HepG2 (cell line): ENCODE results near the gene ATP10D. TPM values are rescaled to one million over a fixed set of nuclear protein-coding genes. Genes with fewer than 3 reads are reported as not detected.

Source experiments
- HMGA1 ChIP-seq: sonication (generic); formaldehyde crosslinking; conservative IDR thresholded peaks from 2 replicates; pipeline ENCODE4 v1.4.0; 2020; ENCODE audit warnings: missing genetic modification reagents
- KDM1A ChIP-seq: IDR thresholded peaks from 2 replicates; pipeline ENCODE4 v1.6.1; 2016; ENCODE audit warnings: missing compliant biosample characterization
- NR2F6 ChIP-seq, 2 experiments: IDR thresholded peaks; 2 replicates each; pipeline ENCODE4 v1.6.1; 2016; ENCODE audit warnings: antibody characterized with exemption in 1 of 2, mild to moderate bottlenecking in 1 of 2
- ZNF160 ChIP-seq: sonication (generic); formaldehyde crosslinking; IDR thresholded peaks from 2 replicates; pipeline ENCODE4 v1.8.0; 2022; ENCODE audit warnings: mild to moderate bottlenecking, inconsistent platforms, missing genetic modification reagents
- ZNF432 ChIP-seq: sonication (generic); formaldehyde crosslinking; IDR thresholded peaks from 2 replicates; pipeline ENCODE4 v1.5.0; 2020; ENCODE audit warnings: missing genetic modification reagents, mild to moderate bottlenecking, borderline replicate concordance
- ZNF564 ChIP-seq: sonication (generic); formaldehyde crosslinking; IDR thresholded peaks from 2 replicates; pipeline ENCODE4 v1.8.1; 2023; ENCODE audit warnings: mild to moderate bottlenecking, missing genetic modification reagents
- ZNF639 ChIP-seq: conservative IDR thresholded peaks from 2 replicates; pipeline ENCODE4 v1.6.1; 2018; ENCODE audit warnings: missing genetic modification reagents
- ZNF781 ChIP-seq: sonication (generic); formaldehyde crosslinking; IDR thresholded peaks from 2 replicates; pipeline ENCODE4 v1.5.1; 2020; ENCODE audit warnings: borderline replicate concordance, mild to moderate bottlenecking, missing genetic modification reagents; ENCODE audit errors: not compliant biosample characterization
- ZZZ3 ChIP-seq: sonication (generic); formaldehyde crosslinking; IDR thresholded peaks from 2 replicates; pipeline ENCODE4 v1.4.0; 2020; ENCODE audit warnings: missing genetic modification reagents, mild to moderate bottlenecking, borderline replicate concordance
- polyA plus RNA-seq, 8 experiments: library from polyadenylated mRNA; depleted of rRNA in 3 of 8; stranded (reverse) in 7 of 8; unstranded in 1 of 8; fragments of >200 nt; fragmentation: Illumina TruSeq in 4 of 8; extraction: Trizol in 4 of 8; gene quantifications; 2 replicates each; pipeline versions ENCODE4 v1.2.1 to v1.2.3, GENCODE V29; 2011 to 2016; ENCODE audit warnings: low read depth in 4 of 8, missing spikeins in 1 of 8, mixed read lengths in 1 of 8; ENCODE audit not compliant: insufficient read depth in 1 of 8
- total RNA-seq, 5 experiments: library from RNA; depleted of rRNA; stranded (reverse); fragments of >200 nt; fragmentation: Illumina TruSeq; extraction: Trizol; gene quantifications; 2 replicates each; pipeline ENCODE4 v1.2.3, GENCODE V29; 2016; ENCODE audit warnings: low read depth in 1 of 5
- TF ChIP-seq, protein P1 (sequence below): sonication (generic); formaldehyde crosslinking; IDR thresholded peaks from 2 replicates; pipeline ENCODE4 v1.5.1; 2020; ENCODE audit warnings: missing genetic modification reagents, mild to moderate bottlenecking, borderline replicate concordance
- TF ChIP-seq, protein P2 (sequence below): sonication (generic); formaldehyde crosslinking; IDR thresholded peaks from 2 replicates; pipeline ENCODE4 v1.4.0; 2020; ENCODE audit warnings: missing genetic modification reagents, mild to moderate bottlenecking, borderline replicate concordance
- TF ChIP-seq, protein P3 (sequence below): sonication (generic); formaldehyde crosslinking; IDR thresholded peaks from 2 replicates; pipeline ENCODE4 v1.4.0; 2020; ENCODE audit warnings: missing genetic modification reagents
- TF ChIP-seq, protein P4 (sequence below): sonication (generic); formaldehyde crosslinking; IDR thresholded peaks from 2 replicates; pipeline ENCODE4 v1.9.0; 2021; ENCODE audit warnings: missing genetic modification reagents, mild to moderate bottlenecking, borderline replicate concordance
- TF ChIP-seq, protein P5 (sequence below): sonication (generic); formaldehyde crosslinking; IDR thresholded peaks from 2 replicates; pipeline ENCODE4 v1.4.0; 2020; ENCODE audit warnings: mild to moderate bottlenecking, missing genetic modification reagents

Gene ATP10D
- total and polyA plus RNA-seq, 2 of the 13 experiments (the other 11 are each of a cell fraction or from before 2014, with no cell fraction given), result 2.2 to 9.8 TPM

DNA sequence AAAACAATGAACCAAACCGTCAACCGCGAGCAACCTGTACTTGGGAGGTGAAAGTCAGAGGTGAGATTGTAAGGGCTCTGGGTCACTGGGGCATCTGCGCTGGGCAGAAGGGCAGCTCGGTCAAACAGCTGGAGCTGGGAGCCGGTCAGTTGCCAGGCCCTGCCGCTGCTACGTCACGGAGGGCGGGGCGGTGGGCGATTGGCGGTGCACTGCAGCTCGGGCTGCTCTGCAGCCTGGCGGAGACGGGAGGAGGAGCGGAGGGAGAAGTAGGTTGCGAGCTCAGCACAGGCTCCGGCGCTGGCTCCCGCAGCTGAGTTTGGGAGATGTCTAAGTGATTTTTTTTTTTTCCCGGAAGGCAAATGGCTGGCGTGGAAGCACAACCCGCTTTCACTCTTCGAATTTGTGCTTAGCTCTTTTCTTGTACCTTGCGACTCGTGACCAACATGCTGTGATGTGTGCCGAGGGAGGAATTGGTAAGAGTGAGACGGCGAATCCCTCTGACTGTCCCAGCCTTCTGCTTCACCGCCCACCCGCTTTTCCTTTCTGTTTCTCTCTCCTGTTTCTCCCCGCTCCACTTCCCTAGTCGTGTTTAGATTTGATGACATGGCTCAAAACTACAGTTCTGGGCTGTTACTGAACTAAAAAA lies at the start of gene ATP10D (continued):
- peak; percentile 21 for TF ChIP-seq ZNF781 (CRISPR knock-in tag)
- TF ChIP-seq NR2F6 (IDR thresholded peaks at IDR 0.05), result no peak
- TF ChIP-seq NR2F6 (CRISPR knock-in tag; IDR thresholded peaks at IDR 0.05), result peak; percentile 51; the same call in 1 of the 2 replicates
- TF ChIP-seq, protein P1, sequence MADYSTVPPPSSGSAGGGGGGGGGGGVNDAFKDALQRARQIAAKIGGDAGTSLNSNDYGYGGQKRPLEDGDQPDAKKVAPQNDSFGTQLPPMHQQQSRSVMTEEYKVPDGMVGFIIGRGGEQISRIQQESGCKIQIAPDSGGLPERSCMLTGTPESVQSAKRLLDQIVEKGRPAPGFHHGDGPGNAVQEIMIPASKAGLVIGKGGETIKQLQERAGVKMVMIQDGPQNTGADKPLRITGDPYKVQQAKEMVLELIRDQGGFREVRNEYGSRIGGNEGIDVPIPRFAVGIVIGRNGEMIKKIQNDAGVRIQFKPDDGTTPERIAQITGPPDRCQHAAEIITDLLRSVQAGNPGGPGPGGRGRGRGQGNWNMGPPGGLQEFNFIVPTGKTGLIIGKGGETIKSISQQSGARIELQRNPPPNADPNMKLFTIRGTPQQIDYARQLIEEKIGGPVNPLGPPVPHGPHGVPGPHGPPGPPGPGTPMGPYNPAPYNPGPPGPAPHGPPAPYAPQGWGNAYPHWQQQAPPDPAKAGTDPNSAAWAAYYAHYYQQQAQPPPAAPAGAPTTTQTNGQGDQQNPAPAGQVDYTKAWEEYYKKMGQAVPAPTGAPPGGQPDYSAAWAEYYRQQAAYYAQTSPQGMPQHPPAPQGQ (CRISPR knock-in tag), result no peak
- no peak for TF ChIP-seq KDM1A (CRISPR knock-in tag)
- TF ChIP-seq ZNF432 (CRISPR knock-in tag), result no peak
- no peak for TF ChIP-seq ZNF639 (CRISPR knock-in tag)
- no peak for TF ChIP-seq HMGA1 (CRISPR knock-in tag)
- TF ChIP-seq, protein P2, sequence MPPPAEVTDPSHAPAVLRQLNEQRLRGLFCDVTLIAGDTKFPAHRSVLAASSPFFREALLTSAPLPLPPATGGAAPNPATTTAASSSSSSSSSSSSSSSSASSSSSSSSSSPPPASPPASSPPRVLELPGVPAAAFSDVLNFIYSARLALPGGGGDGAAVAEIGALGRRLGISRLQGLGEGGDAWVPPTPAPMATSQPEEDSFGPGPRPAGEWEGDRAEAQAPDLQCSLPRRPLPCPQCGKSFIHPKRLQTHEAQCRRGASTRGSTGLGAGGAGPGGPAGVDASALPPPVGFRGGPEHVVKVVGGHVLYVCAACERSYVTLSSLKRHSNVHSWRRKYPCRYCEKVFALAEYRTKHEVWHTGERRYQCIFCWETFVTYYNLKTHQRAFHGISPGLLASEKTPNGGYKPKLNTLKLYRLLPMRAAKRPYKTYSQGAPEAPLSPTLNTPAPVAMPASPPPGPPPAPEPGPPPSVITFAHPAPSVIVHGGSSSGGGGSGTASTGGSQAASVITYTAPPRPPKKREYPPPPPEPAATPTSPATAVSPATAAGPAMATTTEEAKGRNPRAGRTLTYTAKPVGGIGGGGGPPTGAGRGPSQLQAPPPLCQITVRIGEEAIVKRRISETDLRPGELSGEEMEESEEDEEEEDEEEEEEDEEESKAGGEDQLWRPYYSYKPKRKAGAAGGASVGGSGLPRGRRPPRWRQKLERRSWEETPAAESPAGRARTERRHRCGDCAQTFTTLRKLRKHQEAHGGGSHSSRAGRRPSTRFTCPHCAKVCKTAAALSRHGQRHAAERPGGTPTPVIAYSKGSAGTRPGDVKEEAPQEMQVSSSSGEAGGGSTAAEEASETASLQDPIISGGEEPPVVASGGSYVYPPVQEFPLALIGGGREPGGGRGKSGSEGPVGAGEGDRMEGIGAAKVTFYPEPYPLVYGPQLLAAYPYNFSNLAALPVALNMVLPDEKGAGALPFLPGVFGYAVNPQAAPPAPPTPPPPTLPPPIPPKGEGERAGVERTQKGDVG (CRISPR knock-in tag), result no peak
- no peak for TF ChIP-seq ZZZ3 (CRISPR knock-in tag)
- TF ChIP-seq, protein P3, sequence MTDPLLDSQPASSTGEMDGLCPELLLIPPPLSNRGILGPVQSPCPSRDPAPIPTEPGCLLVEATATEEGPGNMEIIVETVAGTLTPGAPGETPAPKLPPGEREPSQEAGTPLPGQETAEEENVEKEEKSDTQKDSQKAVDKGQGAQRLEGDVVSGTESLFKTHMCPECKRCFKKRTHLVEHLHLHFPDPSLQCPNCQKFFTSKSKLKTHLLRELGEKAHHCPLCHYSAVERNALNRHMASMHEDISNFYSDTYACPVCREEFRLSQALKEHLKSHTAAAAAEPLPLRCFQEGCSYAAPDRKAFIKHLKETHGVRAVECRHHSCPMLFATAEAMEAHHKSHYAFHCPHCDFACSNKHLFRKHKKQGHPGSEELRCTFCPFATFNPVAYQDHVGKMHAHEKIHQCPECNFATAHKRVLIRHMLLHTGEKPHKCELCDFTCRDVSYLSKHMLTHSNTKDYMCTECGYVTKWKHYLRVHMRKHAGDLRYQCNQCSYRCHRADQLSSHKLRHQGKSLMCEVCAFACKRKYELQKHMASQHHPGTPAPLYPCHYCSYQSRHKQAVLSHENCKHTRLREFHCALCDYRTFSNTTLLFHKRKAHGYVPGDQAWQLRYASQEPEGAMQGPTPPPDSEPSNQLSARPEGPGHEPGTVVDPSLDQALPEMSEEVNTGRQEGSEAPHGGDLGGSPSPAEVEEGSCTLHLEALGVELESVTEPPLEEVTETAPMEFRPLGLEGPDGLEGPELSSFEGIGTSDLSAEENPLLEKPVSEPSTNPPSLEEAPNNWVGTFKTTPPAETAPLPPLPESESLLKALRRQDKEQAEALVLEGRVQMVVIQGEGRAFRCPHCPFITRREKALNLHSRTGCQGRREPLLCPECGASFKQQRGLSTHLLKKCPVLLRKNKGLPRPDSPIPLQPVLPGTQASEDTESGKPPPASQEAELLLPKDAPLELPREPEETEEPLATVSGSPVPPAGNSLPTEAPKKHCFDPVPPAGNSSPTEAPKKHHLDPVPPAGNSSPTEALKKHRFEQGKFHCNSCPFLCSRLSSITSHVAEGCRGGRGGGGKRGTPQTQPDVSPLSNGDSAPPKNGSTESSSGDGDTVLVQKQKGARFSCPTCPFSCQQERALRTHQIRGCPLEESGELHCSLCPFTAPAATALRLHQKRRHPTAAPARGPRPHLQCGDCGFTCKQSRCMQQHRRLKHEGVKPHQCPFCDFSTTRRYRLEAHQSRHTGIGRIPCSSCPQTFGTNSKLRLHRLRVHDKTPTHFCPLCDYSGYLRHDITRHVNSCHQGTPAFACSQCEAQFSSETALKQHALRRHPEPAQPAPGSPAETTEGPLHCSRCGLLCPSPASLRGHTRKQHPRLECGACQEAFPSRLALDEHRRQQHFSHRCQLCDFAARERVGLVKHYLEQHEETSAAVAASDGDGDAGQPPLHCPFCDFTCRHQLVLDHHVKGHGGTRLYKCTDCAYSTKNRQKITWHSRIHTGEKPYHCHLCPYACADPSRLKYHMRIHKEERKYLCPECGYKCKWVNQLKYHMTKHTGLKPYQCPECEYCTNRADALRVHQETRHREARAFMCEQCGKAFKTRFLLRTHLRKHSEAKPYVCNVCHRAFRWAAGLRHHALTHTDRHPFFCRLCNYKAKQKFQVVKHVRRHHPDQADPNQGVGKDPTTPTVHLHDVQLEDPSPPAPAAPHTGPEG (CRISPR knock-in tag), result no peak
- TF ChIP-seq, protein P4, sequence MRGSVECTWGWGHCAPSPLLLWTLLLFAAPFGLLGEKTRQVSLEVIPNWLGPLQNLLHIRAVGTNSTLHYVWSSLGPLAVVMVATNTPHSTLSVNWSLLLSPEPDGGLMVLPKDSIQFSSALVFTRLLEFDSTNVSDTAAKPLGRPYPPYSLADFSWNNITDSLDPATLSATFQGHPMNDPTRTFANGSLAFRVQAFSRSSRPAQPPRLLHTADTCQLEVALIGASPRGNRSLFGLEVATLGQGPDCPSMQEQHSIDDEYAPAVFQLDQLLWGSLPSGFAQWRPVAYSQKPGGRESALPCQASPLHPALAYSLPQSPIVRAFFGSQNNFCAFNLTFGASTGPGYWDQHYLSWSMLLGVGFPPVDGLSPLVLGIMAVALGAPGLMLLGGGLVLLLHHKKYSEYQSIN, result no peak
- TF ChIP-seq ZNF160 (CRISPR knock-in tag), result no peak
- TF ChIP-seq, protein P5, sequence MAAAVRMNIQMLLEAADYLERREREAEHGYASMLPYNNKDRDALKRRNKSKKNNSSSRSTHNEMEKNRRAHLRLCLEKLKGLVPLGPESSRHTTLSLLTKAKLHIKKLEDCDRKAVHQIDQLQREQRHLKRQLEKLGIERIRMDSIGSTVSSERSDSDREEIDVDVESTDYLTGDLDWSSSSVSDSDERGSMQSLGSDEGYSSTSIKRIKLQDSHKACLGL (CRISPR knock-in tag), result no peak
- TF ChIP-seq ZNF564, result no peak
